HG03196 (cell line): ENCODE results near the gene CPEB2.
"Not testable (repeated sequence)": the region's sequence is repeated elsewhere in the genome, so short reads cannot be mapped to it uniquely, and the experiment has no call there.

Experiments
- ATAC-seq: cut with Tn5 transposase; IDR thresholded peaks from one replicate; pipeline ENCODE4 v1.9.1; 2021; ENCODE audit not compliant: unreplicated experiment

CPEB2 gene

GRCh38 chr4:15043226-15043625, 40.9 kb downstream of the CPEB2 start:
- no peak for ATAC-seq

DNA sequence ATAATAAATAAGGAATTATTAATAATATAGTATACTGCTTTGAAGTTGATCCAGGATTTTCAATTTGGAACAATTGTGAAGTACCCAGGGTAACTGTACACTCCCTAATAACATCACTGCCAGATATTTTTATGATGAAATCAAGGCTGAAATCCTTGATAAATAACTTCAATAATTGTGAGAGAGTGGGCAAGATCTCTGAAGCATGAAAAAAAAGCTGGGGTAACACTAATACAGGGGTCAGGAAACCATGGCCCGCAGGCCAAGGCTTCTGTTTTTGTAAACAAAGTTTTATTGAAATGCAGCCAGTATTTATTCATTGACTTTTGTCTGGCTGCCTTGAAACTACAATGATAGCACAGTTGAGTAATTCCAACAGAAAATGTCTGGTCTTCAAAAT, 41.6 kb downstream of the CPEB2 start:
- ATAC-seq, result no peak

DNA sequence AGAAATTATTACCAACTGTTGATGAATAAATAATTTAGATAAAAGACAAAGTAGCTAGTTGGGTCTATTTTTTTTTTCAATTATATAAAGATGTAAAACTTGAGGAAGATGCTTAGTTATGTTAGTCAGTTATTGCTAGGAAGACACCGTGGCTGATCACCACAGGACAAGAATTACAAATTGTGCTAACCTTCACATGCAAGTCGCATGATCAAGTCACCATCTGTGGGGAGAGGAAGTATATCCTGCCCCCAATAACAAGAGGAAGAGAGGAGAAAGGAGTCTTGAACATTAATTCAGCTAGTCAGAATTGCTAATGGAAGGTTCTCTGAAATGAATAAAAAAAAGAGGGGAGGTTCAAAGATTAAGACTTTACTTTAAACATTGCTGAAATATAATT, 52.3 kb downstream of the CPEB2 start:
- ATAC-seq, result no peak

DNA sequence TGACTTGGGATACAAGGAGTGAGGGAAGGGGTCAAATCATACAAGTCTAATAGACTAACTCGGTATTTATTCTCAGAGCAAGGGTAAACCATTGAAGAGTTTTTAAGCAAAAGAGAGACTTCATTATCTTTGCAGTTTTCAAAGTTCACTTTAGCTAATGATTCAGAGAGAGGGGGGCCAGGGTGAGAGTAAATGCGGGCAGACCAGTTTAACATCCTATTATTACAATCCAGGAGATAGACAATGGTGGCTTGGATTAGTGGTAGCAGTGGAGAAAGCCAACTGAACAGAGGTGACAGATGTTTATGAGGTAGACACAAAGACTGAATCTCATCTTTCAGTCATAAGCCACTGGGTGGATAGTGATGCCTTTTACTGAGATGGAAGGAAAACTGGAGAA, 57.9 kb downstream of the CPEB2 start:
- no peak for ATAC-seq

GRCh38 chr4:15063341-15063740, 61.1 kb downstream of the CPEB2 start:
- no peak for ATAC-seq

GRCh38 chr4:15065516-15065915, 63.2 kb downstream of the CPEB2 start:
- no peak for ATAC-seq

DNA sequence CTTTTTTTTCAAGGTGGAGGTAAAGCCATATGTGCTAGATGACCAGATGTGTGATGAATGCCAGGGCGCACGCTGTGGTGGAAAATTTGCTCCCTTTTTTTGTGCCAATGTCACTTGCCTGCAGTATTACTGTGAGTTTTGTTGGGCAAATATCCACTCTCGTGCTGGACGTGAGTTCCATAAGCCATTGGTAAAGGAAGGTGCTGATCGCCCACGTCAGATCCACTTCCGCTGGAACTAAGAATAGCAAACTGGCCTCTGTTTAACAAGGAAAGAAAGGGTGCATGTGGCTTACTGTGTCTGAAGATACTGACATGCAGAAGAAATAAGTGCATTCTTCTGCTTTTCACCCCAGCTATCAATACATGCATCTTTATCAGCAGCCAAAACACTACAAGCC, 63.9 kb downstream of the CPEB2 start:
- no peak for ATAC-seq

DNA sequence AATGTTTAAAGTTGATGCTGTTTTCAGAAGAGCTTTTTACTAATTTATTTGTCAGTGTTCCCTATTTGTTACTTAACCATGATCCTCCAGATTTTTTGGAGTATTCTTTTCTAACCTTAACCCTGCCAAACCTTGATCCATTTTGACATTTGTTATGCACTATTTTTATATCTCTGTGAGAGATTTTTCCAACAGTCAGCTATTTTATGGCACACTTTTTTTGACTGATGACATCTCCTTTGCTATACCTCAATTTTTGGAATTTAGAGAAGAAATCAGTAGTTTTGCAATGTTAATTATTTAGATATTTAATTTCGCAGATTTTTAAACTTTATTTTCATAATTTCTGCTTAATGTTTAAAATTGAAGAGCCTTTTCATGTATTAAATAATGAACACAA, 66.0 kb downstream of the CPEB2 start:
- ATAC-seq, result no peak

GRCh38 chr4:15075875-15076274, 73.6 kb downstream of the CPEB2 start:
- ATAC-seq, result no peak

DNA sequence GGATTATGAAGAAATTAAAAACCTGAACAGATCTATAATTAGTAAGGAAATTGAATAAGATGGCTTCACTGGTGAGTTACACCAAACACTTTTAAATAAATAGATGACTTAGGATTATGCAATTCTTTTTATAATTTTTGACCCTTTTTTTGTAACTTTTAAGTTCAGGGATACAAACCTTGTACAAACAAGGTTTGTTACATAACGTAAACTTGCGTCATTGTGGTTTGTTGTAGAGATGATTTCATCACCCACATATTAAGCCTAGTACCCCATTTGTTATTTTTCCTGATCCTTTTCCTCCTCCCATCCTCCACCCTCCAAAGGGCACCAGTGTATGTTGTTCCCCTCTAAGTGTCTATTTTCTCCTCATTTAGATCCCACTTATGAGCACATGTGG, 75.7 kb downstream of the CPEB2 start:
- no peak for ATAC-seq

- no peak for ATAC-seq
Observed at GRCh38 chr4:15078682-15079642, 76.7 kb downstream of the CPEB2 start.

DNA sequence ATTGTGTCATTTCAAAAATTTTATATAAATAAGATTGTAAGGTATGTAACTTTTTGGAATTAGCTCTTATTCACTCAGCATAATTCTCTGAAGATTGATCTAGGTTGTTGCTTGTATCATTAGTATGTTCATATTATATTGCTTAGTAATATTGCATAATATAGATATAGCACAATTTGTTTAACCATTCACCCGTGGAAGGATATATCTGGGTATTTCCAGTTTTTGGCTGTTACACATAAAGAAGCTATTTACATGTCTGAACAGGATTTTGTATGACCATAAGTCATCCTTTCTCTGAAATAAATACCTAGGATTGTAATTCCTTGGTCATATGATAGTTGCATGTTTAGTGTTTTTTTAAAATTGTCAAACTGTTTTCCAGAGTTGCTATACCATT, 82.5 kb downstream of the CPEB2 start:
- no peak for ATAC-seq

DNA sequence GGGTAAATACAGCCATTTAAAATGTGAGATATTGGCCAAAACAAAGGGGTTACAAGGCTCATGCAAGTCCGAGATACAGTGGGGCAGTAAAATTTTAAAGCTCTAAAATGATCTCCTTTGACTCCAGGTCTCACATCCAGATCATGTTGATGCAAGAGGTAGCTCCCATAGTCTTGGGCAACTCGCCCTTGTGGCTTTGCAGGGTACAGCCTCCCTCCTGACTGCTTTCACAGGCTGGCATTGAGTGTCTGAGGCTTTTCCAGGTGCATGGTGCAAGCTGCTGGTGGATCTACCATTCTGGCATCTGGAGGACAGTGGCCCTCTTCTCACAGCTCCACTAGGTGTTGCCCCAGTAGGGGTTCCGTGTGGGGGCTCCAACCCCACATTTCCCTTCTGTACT, 83.5 kb downstream of the CPEB2 start:
- ATAC-seq, result not testable (repeated sequence)

DNA sequence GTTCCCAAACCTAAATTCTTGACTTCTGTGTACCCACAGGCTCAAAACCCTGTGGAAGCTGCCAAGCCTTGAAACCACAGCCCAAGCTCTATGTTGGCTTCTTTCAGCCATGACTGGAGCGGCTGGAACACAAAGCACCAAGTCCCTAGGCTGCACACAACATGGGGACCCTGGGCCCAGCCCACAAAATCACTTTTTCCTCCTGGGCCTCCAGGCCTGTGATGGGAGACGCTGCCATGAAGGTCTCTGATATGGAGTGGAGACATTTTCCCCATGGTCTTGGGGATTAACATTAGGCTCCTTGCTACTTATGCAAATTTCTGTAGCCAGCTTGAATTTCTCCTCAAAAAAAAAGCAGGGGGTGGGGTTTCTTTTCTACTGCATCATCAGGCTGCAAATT, 84.0 kb downstream of the CPEB2 start:
- ATAC-seq, result not testable (repeated sequence)

GRCh38 chr4:15088394-15089035, 86.2 kb downstream of the CPEB2 start:
- no peak for ATAC-seq

DNA sequence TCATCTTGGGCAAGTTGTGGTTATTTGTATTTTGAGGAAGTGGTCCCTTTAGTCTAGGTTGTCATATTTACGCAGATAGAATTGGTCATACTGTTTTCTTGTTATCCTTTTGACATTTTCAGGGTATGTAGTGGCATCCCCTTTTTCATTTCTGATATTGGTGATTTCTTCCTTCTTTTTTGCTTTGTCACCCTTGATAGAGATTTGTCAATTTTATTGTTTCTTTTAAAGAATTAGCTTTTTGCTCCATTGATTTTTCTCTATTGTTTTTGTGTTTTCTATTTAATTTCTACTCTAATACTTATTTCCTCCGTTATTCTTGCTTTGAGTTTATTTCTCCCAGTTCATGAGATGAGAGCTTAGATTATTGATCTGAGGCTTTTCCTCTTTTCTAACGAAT, 87.7 kb downstream of the CPEB2 start:
- ATAC-seq, result no peak

- no peak for ATAC-seq
Observed at GRCh38 chr4:15100380-15100779, 98.1 kb downstream of the CPEB2 start.

DNA sequence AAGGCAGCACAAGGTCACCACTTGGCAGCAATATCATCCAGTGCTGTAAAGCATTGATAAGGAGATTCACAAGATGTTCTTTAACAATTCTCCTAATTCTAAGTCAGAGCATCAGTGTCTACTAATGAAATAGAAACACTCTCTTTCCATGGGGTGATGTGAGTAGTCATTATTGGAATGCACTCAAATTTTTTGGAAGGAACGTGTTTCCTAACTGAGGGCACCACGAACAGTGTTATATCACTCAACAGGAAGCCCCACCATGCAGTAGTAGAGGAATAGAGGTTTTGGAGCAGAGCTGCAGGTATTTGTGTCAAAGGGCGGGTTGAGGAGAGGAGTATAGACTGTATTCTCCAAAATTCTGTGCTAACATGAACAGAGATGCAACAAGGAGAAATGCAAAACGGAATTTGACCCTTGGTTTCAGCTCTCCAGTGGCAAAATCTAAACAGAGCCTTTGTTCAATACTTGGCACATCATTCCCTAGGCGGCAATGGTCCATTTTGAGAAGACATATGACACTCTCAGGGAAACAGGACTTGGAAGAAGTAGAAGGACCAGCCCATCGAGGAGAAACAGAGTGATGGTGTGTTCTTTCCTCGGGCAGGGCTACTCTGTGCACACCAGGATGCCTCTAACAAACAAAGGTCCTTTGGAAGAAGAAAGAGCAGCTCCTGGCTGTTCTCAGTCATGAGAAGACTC, 98.9 kb downstream of the CPEB2 start:
- ATAC-seq, result no peak

- no peak for ATAC-seq
Observed at GRCh38 chr4:15104825-15105224, 102.5 kb downstream of the CPEB2 start.

GRCh38 chr4:15106399-15106798, 104.1 kb downstream of the CPEB2 start:
- ATAC-seq, result no peak

DNA sequence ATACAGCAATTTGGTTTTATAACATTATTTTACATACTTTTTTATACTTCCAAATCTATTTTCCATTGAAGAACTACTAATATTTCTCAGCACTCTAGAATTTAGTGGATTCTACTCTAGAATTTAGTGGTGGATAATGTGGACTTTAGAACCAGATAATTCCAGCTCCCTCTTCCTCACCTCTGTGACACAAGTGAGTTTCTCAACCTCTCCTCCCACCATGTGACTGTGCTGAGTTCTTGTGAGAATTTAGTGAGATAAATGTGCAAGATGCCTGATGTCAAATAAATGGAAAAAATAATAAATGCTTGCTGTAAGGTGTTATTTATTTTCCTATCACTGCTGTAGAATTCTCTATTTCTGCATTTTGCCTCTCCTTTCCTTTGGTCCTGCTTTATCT, 107.3 kb downstream of the CPEB2 start:
- no peak for ATAC-seq

DNA sequence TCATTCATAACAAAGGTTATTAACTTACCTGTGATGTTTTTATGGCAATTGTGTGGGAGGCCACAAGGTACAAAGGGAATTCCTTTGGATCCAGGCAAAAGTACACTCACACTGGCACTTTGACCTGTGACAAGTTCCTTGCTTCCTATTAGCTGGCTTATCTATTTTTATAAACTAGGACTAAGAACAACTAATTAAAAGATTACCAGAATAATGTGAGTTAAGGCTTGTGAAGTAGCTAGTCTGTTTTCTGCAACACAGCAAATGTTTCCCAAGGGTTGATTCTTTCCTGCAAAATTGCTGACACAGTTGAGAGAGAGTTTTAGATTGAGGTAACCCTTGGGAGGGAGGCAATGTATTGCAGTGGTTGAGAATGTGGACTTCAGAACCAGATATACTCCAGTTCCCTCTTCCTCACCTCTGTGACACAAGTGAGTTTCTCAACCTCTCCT, 107.9 kb downstream of the CPEB2 start:
- ATAC-seq, result no peak
